ENCODE measurements around the gene FAM24B. TPM values are rescaled to one million over a fixed set of nuclear protein-coding genes. Genes with fewer than 3 reads are reported as not detected.

Gene FAM24B
- total RNA-seq, 1 donor from 2014 or later = 3.8 TPM

GRCh38 chr10:122815458-122815857 lies 63.9 kb downstream of the FAM24B start:
- H3K4me1 ChIP-seq = no peaks in the 10 kb centered on the region
- no peak overlapping the region for H3K27ac ChIP-seq
- H3K36me3 ChIP-seq = no peaks in the 10 kb centered on the region
- intact Hi-C loops (cut with DNase I) = no loop called here
- no peak overlapping the region for H3K4me3 ChIP-seq
- DNase-seq = no peak
- no peak for ATAC-seq
- peaks cover 14% of the 10 kb centered on the region for H3K27me3 ChIP-seq (ENCODE audit: low read depth)
- TF ChIP-seq, protein P1, sequence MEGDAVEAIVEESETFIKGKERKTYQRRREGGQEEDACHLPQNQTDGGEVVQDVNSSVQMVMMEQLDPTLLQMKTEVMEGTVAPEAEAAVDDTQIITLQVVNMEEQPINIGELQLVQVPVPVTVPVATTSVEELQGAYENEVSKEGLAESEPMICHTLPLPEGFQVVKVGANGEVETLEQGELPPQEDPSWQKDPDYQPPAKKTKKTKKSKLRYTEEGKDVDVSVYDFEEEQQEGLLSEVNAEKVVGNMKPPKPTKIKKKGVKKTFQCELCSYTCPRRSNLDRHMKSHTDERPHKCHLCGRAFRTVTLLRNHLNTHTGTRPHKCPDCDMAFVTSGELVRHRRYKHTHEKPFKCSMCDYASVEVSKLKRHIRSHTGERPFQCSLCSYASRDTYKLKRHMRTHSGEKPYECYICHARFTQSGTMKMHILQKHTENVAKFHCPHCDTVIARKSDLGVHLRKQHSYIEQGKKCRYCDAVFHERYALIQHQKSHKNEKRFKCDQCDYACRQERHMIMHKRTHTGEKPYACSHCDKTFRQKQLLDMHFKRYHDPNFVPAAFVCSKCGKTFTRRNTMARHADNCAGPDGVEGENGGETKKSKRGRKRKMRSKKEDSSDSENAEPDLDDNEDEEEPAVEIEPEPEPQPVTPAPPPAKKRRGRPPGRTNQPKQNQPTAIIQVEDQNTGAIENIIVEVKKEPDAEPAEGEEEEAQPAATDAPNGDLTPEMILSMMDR (IDR thresholded peaks at IDR 0.05) = no peak
- no peaks in the 10 kb centered on the region for H3K9me3 ChIP-seq

DNA sequence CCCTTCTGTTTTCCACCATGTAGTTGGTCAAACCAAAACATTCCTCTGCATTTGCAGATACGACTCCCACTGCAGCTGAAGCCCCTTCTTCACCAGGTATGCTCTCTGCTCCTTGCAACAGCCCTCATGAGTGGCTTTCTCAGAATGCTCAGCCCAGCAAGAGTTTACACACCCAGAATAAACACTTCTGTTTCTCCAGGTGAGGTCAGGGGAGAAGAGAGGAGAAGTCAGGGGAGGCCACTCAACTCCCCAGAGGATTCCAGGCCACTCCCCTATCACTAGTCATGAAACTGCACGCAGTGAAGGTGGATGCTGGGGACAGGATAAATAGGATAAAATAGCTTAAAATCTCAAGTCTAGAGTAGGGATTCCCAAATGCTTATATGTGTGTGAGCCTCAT lies 64.9 kb downstream of the FAM24B start:
- Histone ChIP-seq H3K27ac (no peak overlapping the region), H3K27me3 (ENCODE audit: low read depth) (peaks cover 9% of the 10 kb centered on the region), H3K36me3 (no peaks in the 10 kb centered on the region), H3K9me3 (no peaks in the 10 kb centered on the region), H3K4me1 (no peaks in the 10 kb centered on the region), H3K4me3 (no peak overlapping the region)
- intact Hi-C loops (cut with DNase I) = no loop called here
- DNase-seq = no peak
- peak; percentile 75 to 79 for ATAC-seq
- TF ChIP-seq, protein P1 (IDR thresholded peaks at IDR 0.05) = no peak

DNA sequence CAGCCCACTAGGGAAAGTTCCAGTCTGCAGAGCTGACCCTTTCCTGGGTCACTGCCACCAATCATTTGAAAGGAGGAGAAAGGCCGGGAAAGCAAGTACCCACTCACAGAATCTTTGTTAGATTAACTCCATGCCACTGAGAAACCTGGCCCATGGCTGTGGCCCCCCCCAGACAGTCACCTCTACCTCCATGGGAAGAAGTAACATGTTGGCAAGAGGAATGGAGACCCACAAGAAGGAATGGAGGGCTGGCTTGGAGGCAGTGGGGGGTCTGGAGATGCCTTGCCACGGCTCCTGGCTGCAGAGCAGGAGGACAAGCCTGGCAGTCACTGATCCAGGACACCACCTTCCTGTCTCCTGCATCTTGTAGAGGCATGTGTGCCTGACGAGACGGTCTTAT lies 66.6 kb downstream of the FAM24B start:
- DNase-seq (no peak), ATAC-seq (no peak)
- Histone ChIP-seq H3K27me3 (ENCODE audit: low read depth) (no peaks in the 10 kb centered on the region), H3K36me3 (no peaks in the 10 kb centered on the region), H3K27ac (no peak overlapping the region), H3K4me3 (no peak overlapping the region), H3K4me1 (no peaks in the 10 kb centered on the region), H3K9me3 (no peaks in the 10 kb centered on the region)
- TF ChIP-seq, protein P1 (IDR thresholded peaks at IDR 0.05) = no peak
- intact Hi-C loops (cut with DNase I) = no loop called here

GRCh38 chr10:122802282-122802681 lies 77.1 kb downstream of the FAM24B start:
- TF ChIP-seq, protein P1 (IDR thresholded peaks at IDR 0.05) = no peak
- Histone ChIP-seq H3K4me3 (no peak overlapping the region), H3K27ac (no peak overlapping the region), H3K36me3 (no peaks in the 10 kb centered on the region), H3K4me1 (no peaks in the 10 kb centered on the region), H3K9me3 (no peaks in the 10 kb centered on the region), H3K27me3 (ENCODE audit: low read depth) (no peaks in the 10 kb centered on the region)
- intact Hi-C loops (cut with DNase I) = no loop called here
- DNase-seq (no peak), ATAC-seq (no peak)

Other genes with a start within 250 kb of the FAM24B start
- not detected for gene C10orf120, start 179.7 kb downstream of the FAM24B start, total RNA-seq
- 0.56 TPM for gene CUZD1, start 33.7 kb downstream of the FAM24B start, total RNA-seq
- not detected for gene FAM24A, start 31.0 kb upstream of the FAM24B start, total RNA-seq
- 7.0 TPM for gene C10orf88, start 74.6 kb upstream of the FAM24B start, total RNA-seq
- 2.8 TPM for gene PSTK, start 100.8 kb upstream of the FAM24B start, total RNA-seq
- 20.1 TPM for gene IKZF5, start 129.2 kb upstream of the FAM24B start, total RNA-seq
- gene ACADSB, start 129.4 kb upstream of the FAM24B start, total RNA-seq = 24.0 TPM

Data from lower lobe of right lung (tissue), 2 donors.